Bronchial smooth muscle cell (primary cell): ENCODE data around the gene LDHB. TPM values are rescaled to one million over a fixed set of nuclear protein-coding genes. Genes with fewer than 3 reads are reported as not detected.

Experiments
- total RNA-seq: library from RNA; depleted of rRNA; stranded (reverse); fragments of >200 nt; gene quantifications from 2 replicates; pipeline ENCODE4 v1.2.1, GENCODE V29; 2014

LDHB gene
- 712 and 813 TPM in 2 replicates for total RNA-seq

DNA sequence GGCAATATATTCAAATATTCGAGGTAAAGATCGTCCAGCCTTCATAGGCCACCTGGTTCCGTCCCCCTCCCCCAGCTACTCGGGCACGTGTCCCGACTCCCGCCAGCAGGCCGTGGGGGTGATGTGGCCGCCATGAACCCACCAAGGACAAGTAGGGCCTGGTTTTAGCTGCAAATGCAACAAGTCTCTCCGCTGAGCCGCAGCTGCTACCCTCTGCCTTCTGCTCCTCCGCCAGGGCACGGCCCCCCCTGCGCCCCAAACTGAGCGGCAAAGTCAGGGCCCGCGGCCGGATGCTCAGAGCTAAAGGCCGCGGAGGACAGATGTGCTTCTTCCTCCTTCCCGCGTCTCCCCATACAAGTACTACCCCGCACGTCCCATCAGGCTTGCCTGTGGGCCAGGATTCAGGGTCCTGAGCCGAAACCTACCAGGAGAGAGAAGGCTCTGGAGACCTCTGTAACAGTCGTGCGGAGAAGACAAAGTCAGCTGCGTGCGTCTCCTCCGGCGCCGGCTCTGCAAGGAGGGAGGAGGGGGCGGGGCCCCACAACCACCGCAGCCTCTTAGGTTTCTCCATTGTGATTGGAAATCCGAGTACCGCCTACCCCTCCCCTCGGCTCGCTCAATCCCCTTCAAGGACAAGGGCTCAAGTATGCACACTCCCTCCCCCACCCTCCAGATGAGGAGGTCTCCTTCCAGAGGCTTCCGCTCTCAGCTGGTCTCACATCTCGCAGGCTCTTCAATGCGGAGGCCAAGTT lies at the start of gene LDHB:
TSS of gene LDHB (minus strand) at position 517 of the 752 bp plus-strand sequence. CDS start 3,171 bp downstream, outside the sequence.

DNA sequence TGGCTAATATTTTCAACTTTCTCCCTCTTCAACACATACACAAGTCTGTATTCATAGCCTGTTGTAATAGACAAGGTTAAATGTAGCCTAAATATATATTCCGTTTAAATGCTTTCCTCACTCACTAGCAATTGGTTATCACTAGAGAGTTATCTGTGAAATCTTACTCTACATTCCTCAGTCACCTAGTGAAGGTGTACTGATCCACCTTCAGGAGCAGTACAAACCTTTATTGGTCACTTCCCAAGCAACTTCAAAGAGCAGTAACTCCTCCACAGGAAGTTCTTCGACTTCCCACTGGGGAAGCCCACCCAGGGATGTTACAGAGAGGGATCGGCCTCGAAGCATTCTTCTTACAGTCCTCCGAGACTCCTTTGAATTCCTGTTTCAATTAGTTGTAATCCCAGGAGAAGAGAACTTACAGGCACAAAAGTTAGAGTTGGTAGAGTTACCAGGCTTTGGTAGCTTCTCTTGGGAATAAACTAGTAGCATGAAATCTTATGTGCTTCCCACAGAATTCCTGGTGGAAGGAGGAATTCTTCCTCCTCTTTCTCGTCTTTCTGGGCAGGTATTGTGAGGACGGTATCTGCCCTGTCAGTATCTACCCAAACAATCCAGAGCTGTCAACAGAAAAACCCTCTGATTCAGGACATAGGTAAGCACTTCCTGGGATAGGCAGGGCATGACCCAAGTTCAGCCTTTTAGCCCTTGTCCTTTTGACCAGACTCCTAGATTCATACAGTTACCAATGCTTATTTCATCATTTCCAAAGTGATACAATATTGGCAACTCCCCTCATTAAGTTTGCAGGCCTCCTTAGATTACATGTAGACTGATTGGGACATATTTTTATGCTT lies 53.2 kb downstream of the LDHB start, which contains the start of gene GYS2:
TSS of gene GYS2 (minus strand) at position 603 of the 857 bp plus-strand sequence. CDS start at position 348, 255 bp downstream.

Other genes with a start within 250 kb of the LDHB start
- 7.4 and 10.6 TPM in 2 replicates for gene PYROXD1, start 220.2 kb downstream of the LDHB start, total RNA-seq
- 42.8 and 58.0 TPM in 2 replicates for gene RECQL, start 156.2 kb downstream of the LDHB start, total RNA-seq
- 14.1 and 29.9 TPM in 2 replicates for gene GOLT1B, start 156.1 kb downstream of the LDHB start, total RNA-seq
- 0.63 TPM in 1 of 2 replicates, not detected in the other for gene SPX, start 131.5 kb downstream of the LDHB start, total RNA-seq
- not detected in 2 replicates for gene GYS2, start 53.0 kb downstream of the LDHB start, total RNA-seq
- gene KCNJ8, start 116.9 kb upstream of the LDHB start, total RNA-seq, result 5.5 and 8.2 TPM in 2 replicates